ENCODE measurements around the gene UBR3. TPM values are rescaled to one million over a fixed set of nuclear protein-coding genes. Genes with fewer than 3 reads are reported as not detected.
"Not testable (repeated sequence)": the region's sequence is repeated elsewhere in the genome, so short reads cannot be mapped to it uniquely, and the experiment has no call there.

Gene UBR3
- total RNA-seq, 1 experiment from 2014 or later = 24.5 TPM

GRCh38 chr2:170119326-170119725, 292.1 kb downstream of the UBR3 start:
- not testable (repeated sequence) for H3K9me3 ChIP-seq, H3K27me3 ChIP-seq, DNase-seq, H3K36me3 ChIP-seq, H3K4me3 ChIP-seq

- no peaks in the 10 kb centered on the region for H3K36me3 ChIP-seq
- no peaks in the 10 kb centered on the region for H3K9me3 ChIP-seq
- no peak for DNase-seq
- no peaks in the 10 kb centered on the region for H3K27me3 ChIP-seq
- no peak overlapping the region for H3K4me3 ChIP-seq
Observed at GRCh38 chr2:170121689-170122088, 294.4 kb downstream of the UBR3 start.

- no peaks in the 10 kb centered on the region for H3K27me3 ChIP-seq
- no peak for DNase-seq
- H3K36me3 ChIP-seq = no peaks in the 10 kb centered on the region
- no peaks in the 10 kb centered on the region for H3K9me3 ChIP-seq
- no peak overlapping the region for H3K4me3 ChIP-seq
Observed at GRCh38 chr2:170122883-170123547, 295.8 kb downstream of the UBR3 start.

GRCh38 chr2:170123593-170123992, 296.3 kb downstream of the UBR3 start:
- H3K27me3 ChIP-seq = no peaks in the 10 kb centered on the region
- no peak overlapping the region for H3K4me3 ChIP-seq
- DNase-seq = peak; percentile 77
- no peaks in the 10 kb centered on the region for H3K9me3 ChIP-seq
- H3K36me3 ChIP-seq = no peaks in the 10 kb centered on the region

- H3K27me3 ChIP-seq, H3K36me3 ChIP-seq, H3K9me3 ChIP-seq, DNase-seq, H3K4me3 ChIP-seq: not testable (repeated sequence)
Observed at GRCh38 chr2:170126138-170126728, 299.0 kb downstream of the UBR3 start.

Other genes with a start within 250 kb of the UBR3 start
- gene PPIG, start 243.1 kb upstream of the UBR3 start, total RNA-seq (2014; rRNA removed; shearing (Covaris generic); ENCODE audit: low replicate concordance) = 18.2 and 23.4 TPM in 2 replicates
- gene CFAP210, start 133.0 kb upstream of the UBR3 start, total RNA-seq (2014; rRNA removed; shearing (Covaris generic); ENCODE audit: low replicate concordance) = not detected in 2 replicates
- gene PHOSPHO2, start 133.0 kb upstream of the UBR3 start, total RNA-seq (2014; rRNA removed; shearing (Covaris generic); ENCODE audit: low replicate concordance) = 5.1 and 8.5 TPM in 2 replicates
- gene KLHL23, start 93.6 kb upstream of the UBR3 start, total RNA-seq (2014; rRNA removed; shearing (Covaris generic); ENCODE audit: low replicate concordance) = 9.2 and 9.5 TPM in 2 replicates
- 101 and 193 TPM in 2 replicates for gene SSB, start 28.6 kb upstream of the UBR3 start, total RNA-seq (2014; rRNA removed; shearing (Covaris generic); ENCODE audit: low replicate concordance)
- gene METTL5, start 2.5 kb upstream of the UBR3 start, total RNA-seq (2014; rRNA removed; shearing (Covaris generic); ENCODE audit: low replicate concordance) = 86.5 and 152 TPM in 2 replicates